Dendritic cell treated with granulocyte-macrophage colony-stimulating factor and Interleukin-4, amounts not matched to agents 40 ng/mL and 50 ng/mL, for 4 days (primary cell): ENCODE measurements around the gene TIMP3.

ENCODE experiments used
- H3K27ac Mint-ChIP-seq: one replicate; pipeline ENCODE4 v1.8.0; 2022; ENCODE audit warnings: mild to moderate bottlenecking, mixed read lengths
- H3K27me3 Mint-ChIP-seq: one replicate; pipeline ENCODE4 v1.8.0; 2022; ENCODE audit warnings: mild to moderate bottlenecking, mixed read lengths
- H3K36me3 Mint-ChIP-seq: one replicate; pipeline ENCODE4 v1.8.0; 2022; ENCODE audit warnings: low read depth, mixed read lengths
- H3K4me1 Mint-ChIP-seq: one replicate; pipeline ENCODE4 v1.8.0; 2022; ENCODE audit warnings: low read depth, mixed read lengths
- H3K4me3 Mint-ChIP-seq: one replicate; pipeline ENCODE4 v1.8.0; 2022; ENCODE audit warnings: mild to moderate bottlenecking, moderate library complexity, mixed read lengths
- H3K9me3 Mint-ChIP-seq: one replicate; pipeline ENCODE4 v1.8.0; 2022; ENCODE audit warnings: mixed read lengths
- intact Hi-C: fragments of 100-400 bp; cut with micrococcal nuclease; formaldehyde crosslinking; loops from one replicate; pipeline ENCODE4 v1.15.0; 2022

TIMP3 gene

GRCh38 chr22:32823024-32823730 is 21.7 kb downstream of the TIMP3 start:
- Mint-ChIP-seq H3K36me3 (no peaks in the 10 kb centered on the region), H3K27ac (no peak overlapping the region), H3K4me3 (no peak overlapping the region), H3K9me3 (no peaks in the 10 kb centered on the region), H3K4me1 (no peaks in the 10 kb centered on the region), H3K27me3 (no peaks in the 10 kb centered on the region)
- intact Hi-C loops = no loop called here

GRCh38 chr22:32824531-32825312 is 23.2 kb downstream of the TIMP3 start:
- Mint-ChIP-seq H3K4me3 (no peak overlapping the region), H3K9me3 (no peaks in the 10 kb centered on the region), H3K4me1 (no peaks in the 10 kb centered on the region), H3K27me3 (no peaks in the 10 kb centered on the region), H3K36me3 (no peaks in the 10 kb centered on the region), H3K27ac (no peak overlapping the region)
- intact Hi-C loops = no loop called here

- H3K9me3 Mint-ChIP-seq = no peaks in the 10 kb centered on the region
- H3K4me3 Mint-ChIP-seq = no peak overlapping the region
- intact Hi-C loops = no loop called here
- no peaks in the 10 kb centered on the region for H3K36me3 Mint-ChIP-seq
- no peaks in the 10 kb centered on the region for H3K27me3 Mint-ChIP-seq
- no peaks in the 10 kb centered on the region for H3K4me1 Mint-ChIP-seq
- no peak overlapping the region for H3K27ac Mint-ChIP-seq
Measured at GRCh38 chr22:32826537-32826936, 25.0 kb downstream of the TIMP3 start.

- Mint-ChIP-seq H3K27me3 (no peaks in the 10 kb centered on the region), H3K36me3 (no peaks in the 10 kb centered on the region), H3K4me3 (no peak overlapping the region), H3K9me3 (no peaks in the 10 kb centered on the region), H3K27ac (no peak overlapping the region), H3K4me1 (no peaks in the 10 kb centered on the region)
- intact Hi-C loops = no loop called here
Measured at GRCh38 chr22:32827049-32827602, 25.6 kb downstream of the TIMP3 start.

- intact Hi-C loops = no loop called here
- Mint-ChIP-seq H3K27ac (no peak overlapping the region), H3K4me1 (no peaks in the 10 kb centered on the region), H3K27me3 (no peaks in the 10 kb centered on the region), H3K9me3 (no peaks in the 10 kb centered on the region), H3K36me3 (no peaks in the 10 kb centered on the region), H3K4me3 (no peak overlapping the region)
Measured at GRCh38 chr22:32828150-32828549, 26.6 kb downstream of the TIMP3 start.

GRCh38 chr22:32828561-32828960 is 27.1 kb downstream of the TIMP3 start:
- intact Hi-C loops = no loop called here
- Mint-ChIP-seq H3K36me3 (no peaks in the 10 kb centered on the region), H3K9me3 (no peaks in the 10 kb centered on the region), H3K27ac (no peak overlapping the region), H3K4me3 (no peak overlapping the region), H3K27me3 (no peaks in the 10 kb centered on the region), H3K4me1 (no peaks in the 10 kb centered on the region)

GRCh38 chr22:32829451-32829851 is 27.9 kb downstream of the TIMP3 start:
- intact Hi-C loops = no loop called here
- Mint-ChIP-seq H3K4me3 (no peak overlapping the region), H3K27ac (no peak overlapping the region), H3K36me3 (no peaks in the 10 kb centered on the region), H3K27me3 (no peaks in the 10 kb centered on the region), H3K4me1 (no peaks in the 10 kb centered on the region), H3K9me3 (no peaks in the 10 kb centered on the region)

GRCh38 chr22:32830473-32830872 is 29.0 kb downstream of the TIMP3 start:
- Mint-ChIP-seq H3K4me1 (no peaks in the 10 kb centered on the region), H3K4me3 (no peak overlapping the region), H3K27ac (no peak overlapping the region), H3K27me3 (no peaks in the 10 kb centered on the region), H3K36me3 (no peaks in the 10 kb centered on the region), H3K9me3 (no peaks in the 10 kb centered on the region)
- intact Hi-C loops = no loop called here

- intact Hi-C loops = no loop called here
- Mint-ChIP-seq H3K36me3 (no peaks in the 10 kb centered on the region), H3K4me3 (no peak overlapping the region), H3K9me3 (no peaks in the 10 kb centered on the region), H3K27ac (no peak overlapping the region), H3K27me3 (no peaks in the 10 kb centered on the region), H3K4me1 (no peaks in the 10 kb centered on the region)
Measured at GRCh38 chr22:32830957-32831356, 29.5 kb downstream of the TIMP3 start.

- H3K27me3 Mint-ChIP-seq = no peaks in the 10 kb centered on the region
- no peaks in the 10 kb centered on the region for H3K9me3 Mint-ChIP-seq
- H3K36me3 Mint-ChIP-seq = no peaks in the 10 kb centered on the region
- H3K4me1 Mint-ChIP-seq = no peaks in the 10 kb centered on the region
- intact Hi-C loops = no loop called here
- H3K4me3 Mint-ChIP-seq = no peak overlapping the region
- no peak overlapping the region for H3K27ac Mint-ChIP-seq
Measured at GRCh38 chr22:32831584-32831983, 30.1 kb downstream of the TIMP3 start.

- H3K27ac Mint-ChIP-seq = no peak overlapping the region
- H3K27me3 Mint-ChIP-seq = no peaks in the 10 kb centered on the region
- no peak overlapping the region for H3K4me3 Mint-ChIP-seq
- intact Hi-C loops = no loop called here
- no peaks in the 10 kb centered on the region for H3K4me1 Mint-ChIP-seq
- no peaks in the 10 kb centered on the region for H3K9me3 Mint-ChIP-seq
- H3K36me3 Mint-ChIP-seq = no peaks in the 10 kb centered on the region
Measured at GRCh38 chr22:32832174-32832573, 30.7 kb downstream of the TIMP3 start.

GRCh38 chr22:32836280-32837123 is 35.0 kb downstream of the TIMP3 start:
- H3K4me1 Mint-ChIP-seq = no peaks in the 10 kb centered on the region
- H3K27me3 Mint-ChIP-seq = peaks cover 6% of the 10 kb centered on the region
- H3K36me3 Mint-ChIP-seq = no peaks in the 10 kb centered on the region
- intact Hi-C loops = no loop called here
- H3K4me3 Mint-ChIP-seq = no peak overlapping the region
- no peak overlapping the region for H3K27ac Mint-ChIP-seq
- no peaks in the 10 kb centered on the region for H3K9me3 Mint-ChIP-seq

- intact Hi-C loops = no loop called here
- Mint-ChIP-seq H3K36me3 (no peaks in the 10 kb centered on the region), H3K27me3 (peaks cover 6% of the 10 kb centered on the region), H3K27ac (no peak overlapping the region), H3K4me3 (no peak overlapping the region), H3K4me1 (no peaks in the 10 kb centered on the region), H3K9me3 (no peaks in the 10 kb centered on the region)
Measured at GRCh38 chr22:32837142-32837541, 35.6 kb downstream of the TIMP3 start.

- Mint-ChIP-seq H3K36me3 (no peaks in the 10 kb centered on the region), H3K9me3 (no peaks in the 10 kb centered on the region), H3K27ac (no peak overlapping the region), H3K4me3 (no peak overlapping the region), H3K27me3 (peaks cover 6% of the 10 kb centered on the region), H3K4me1 (no peaks in the 10 kb centered on the region)
- intact Hi-C loops = no loop called here
Measured at GRCh38 chr22:32837803-32838202, 36.3 kb downstream of the TIMP3 start.
